ENCODE results near the gene ARMC9. TPM values are rescaled to one million over a fixed set of nuclear protein-coding genes. Genes with fewer than 3 reads are reported as not detected.
"Not testable (repeated sequence)": the region's sequence is repeated elsewhere in the genome, so short reads cannot be mapped to it uniquely, and the experiment has no call there.

Gene ARMC9
- total RNA-seq, 1 experiment from 2014 or later: 42.7 TPM

DNA sequence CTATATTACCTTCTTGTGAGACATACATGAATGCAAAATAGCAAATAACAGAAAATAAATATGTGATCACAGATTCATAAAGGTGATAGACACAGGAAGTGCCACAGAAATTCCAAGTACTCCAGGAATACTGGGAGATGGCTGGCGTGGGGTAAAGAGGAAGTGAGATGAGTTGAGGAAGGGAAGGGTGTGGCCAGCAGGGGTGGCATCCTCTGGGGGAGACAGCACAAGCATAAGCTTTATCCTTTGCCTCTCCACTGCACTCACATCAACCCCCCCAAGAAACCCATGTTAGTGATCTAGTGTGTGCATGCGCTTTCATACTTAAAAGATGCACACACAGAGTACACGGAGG is 102.3 kb downstream of the ARMC9 start:
- Histone ChIP-seq H3K36me3 (ENCODE audit: control insufficient read depth, insufficient read depth, low read length) (no peaks in the 10 kb centered on the region), H3K27ac (ENCODE audit: low read length) (peak overlapping the region; percentile 18; the same call in 1 of the 2 replicates), H3K4me3 (ENCODE audit: low read depth in 2 of 2, low read length in 2 of 2) (no peak overlapping the region), H3K27me3 (ENCODE audit: control insufficient read depth, insufficient read depth, low read length) (no peaks in the 10 kb centered on the region), H3K9me3 (ENCODE audit: control insufficient read depth, insufficient read depth, low read depth, low read length) (no peaks in the 10 kb centered on the region), H3K4me1 (ENCODE audit: control insufficient read depth, insufficient read depth, low read length) (peaks cover 19% of the 10 kb centered on the region)
- no peak for TF ChIP-seq TCF7L2 (IDR thresholded peaks at IDR 0.05; ENCODE audit: low read depth, low read length)
- TF ChIP-seq, protein P1, sequence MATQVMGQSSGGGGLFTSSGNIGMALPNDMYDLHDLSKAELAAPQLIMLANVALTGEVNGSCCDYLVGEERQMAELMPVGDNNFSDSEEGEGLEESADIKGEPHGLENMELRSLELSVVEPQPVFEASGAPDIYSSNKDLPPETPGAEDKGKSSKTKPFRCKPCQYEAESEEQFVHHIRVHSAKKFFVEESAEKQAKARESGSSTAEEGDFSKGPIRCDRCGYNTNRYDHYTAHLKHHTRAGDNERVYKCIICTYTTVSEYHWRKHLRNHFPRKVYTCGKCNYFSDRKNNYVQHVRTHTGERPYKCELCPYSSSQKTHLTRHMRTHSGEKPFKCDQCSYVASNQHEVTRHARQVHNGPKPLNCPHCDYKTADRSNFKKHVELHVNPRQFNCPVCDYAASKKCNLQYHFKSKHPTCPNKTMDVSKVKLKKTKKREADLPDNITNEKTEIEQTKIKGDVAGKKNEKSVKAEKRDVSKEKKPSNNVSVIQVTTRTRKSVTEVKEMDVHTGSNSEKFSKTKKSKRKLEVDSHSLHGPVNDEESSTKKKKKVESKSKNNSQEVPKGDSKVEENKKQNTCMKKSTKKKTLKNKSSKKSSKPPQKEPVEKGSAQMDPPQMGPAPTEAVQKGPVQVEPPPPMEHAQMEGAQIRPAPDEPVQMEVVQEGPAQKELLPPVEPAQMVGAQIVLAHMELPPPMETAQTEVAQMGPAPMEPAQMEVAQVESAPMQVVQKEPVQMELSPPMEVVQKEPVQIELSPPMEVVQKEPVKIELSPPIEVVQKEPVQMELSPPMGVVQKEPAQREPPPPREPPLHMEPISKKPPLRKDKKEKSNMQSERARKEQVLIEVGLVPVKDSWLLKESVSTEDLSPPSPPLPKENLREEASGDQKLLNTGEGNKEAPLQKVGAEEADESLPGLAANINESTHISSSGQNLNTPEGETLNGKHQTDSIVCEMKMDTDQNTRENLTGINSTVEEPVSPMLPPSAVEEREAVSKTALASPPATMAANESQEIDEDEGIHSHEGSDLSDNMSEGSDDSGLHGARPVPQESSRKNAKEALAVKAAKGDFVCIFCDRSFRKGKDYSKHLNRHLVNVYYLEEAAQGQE (IDR thresholded peaks at IDR 0.05; ENCODE audit: insufficient read depth in 1 of 2, low read depth in 2 of 2, low read length in 1 of 2): no peak
- TF ChIP-seq POLR2AphosphoS5 (IDR thresholded peaks at IDR 0.05; ENCODE audit: low read depth, low read length): no peak
- no peak for TF ChIP-seq SIN3A (IDR thresholded peaks at IDR 0.05; ENCODE audit: borderline replicate concordance, insufficient read depth, low read depth, low read length)
- TF ChIP-seq, protein P2, sequence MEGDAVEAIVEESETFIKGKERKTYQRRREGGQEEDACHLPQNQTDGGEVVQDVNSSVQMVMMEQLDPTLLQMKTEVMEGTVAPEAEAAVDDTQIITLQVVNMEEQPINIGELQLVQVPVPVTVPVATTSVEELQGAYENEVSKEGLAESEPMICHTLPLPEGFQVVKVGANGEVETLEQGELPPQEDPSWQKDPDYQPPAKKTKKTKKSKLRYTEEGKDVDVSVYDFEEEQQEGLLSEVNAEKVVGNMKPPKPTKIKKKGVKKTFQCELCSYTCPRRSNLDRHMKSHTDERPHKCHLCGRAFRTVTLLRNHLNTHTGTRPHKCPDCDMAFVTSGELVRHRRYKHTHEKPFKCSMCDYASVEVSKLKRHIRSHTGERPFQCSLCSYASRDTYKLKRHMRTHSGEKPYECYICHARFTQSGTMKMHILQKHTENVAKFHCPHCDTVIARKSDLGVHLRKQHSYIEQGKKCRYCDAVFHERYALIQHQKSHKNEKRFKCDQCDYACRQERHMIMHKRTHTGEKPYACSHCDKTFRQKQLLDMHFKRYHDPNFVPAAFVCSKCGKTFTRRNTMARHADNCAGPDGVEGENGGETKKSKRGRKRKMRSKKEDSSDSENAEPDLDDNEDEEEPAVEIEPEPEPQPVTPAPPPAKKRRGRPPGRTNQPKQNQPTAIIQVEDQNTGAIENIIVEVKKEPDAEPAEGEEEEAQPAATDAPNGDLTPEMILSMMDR (IDR thresholded peaks at IDR 0.05): no peak
- no TSS peak for BruUV-seq (replicated peaks)
- POLR2A ChIA-PET: no interaction called here
- intact Hi-C loops (cut with micrococcal nuclease; ENCODE audit: unreplicated experiment): no loop called here
- DNase-seq (ENCODE audit: low read depth, low spot score) (no peak), ATAC-seq (no peak)
- CTCF ChIA-PET: no interaction called here
- in situ Hi-C loops (cut with HindIII; ENCODE audit: low pct_unique_long_range_greater_than_20kb, low sequenced_read_pairs): loop anchor here (25.0 kb wide), 1 partner anchor 112 kb away; no protein-coding TSS in a partner anchor

DNA sequence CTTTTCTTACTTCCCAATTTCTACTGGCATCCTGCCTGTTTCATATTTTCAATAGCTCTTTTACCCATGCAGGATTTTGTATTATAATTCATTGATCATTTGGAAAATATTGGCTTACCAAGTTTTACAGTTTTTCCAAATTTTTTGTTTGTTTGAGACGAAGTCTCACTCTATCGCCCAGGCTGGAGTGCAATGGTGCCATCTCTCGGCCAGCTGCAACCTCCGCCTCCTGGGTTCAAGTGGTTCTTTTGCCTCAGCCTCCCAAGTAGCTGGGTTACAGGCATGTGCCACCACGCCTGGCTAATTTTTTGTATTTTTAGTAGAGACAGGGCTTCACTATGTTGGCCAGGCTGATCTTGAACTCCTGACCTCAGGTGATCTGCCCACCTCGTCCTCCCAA is 105.8 kb downstream of the ARMC9 start:
- H3K36me3 ChIP-seq (ENCODE audit: control insufficient read depth, insufficient read depth, low read length); intact Hi-C loops (cut with micrococcal nuclease; ENCODE audit: unreplicated experiment); H3K27me3 ChIP-seq (ENCODE audit: control insufficient read depth, insufficient read depth, low read length); BruUV-seq (replicated peaks); CTCF ChIA-PET; H3K4me3 ChIP-seq (ENCODE audit: low read depth in 2 of 2, low read length in 2 of 2); ATAC-seq; H3K27ac ChIP-seq (ENCODE audit: low read length); H3K9me3 ChIP-seq (ENCODE audit: control insufficient read depth, insufficient read depth, low read depth, low read length); DNase-seq (ENCODE audit: low read depth, low spot score); POLR2A ChIA-PET: not testable (repeated sequence)
- peaks cover 13% of the 10 kb centered on the region for H3K4me1 ChIP-seq (ENCODE audit: control insufficient read depth, insufficient read depth, low read length)
- in situ Hi-C loops (cut with HindIII; ENCODE audit: low pct_unique_long_range_greater_than_20kb, low sequenced_read_pairs): loop anchor here (25.0 kb wide), 1 partner anchor 108 kb away; no protein-coding TSS in a partner anchor

DNA sequence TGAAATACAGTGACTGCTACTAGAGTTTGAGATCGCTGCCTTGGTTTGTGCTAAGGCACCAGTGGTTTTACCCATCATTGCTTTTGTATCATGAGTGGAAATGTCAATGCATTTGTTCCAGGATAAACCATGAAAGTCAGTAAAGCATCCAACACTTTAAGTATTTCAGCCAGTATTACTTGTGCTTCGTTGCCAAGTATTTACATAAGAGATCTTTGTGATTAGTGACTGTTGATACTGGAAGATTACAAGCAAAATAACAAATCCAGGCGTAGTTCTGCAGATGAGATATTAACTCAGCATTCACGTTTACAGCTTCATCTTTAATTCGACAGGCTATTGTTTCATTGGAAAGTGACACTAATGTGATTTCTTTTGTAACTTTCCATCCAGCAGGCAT is 106.8 kb downstream of the ARMC9 start:
- no peak overlapping the region for H3K4me3 ChIP-seq (ENCODE audit: low read depth in 2 of 2, low read length in 2 of 2)
- H3K27ac ChIP-seq (ENCODE audit: low read length): peak overlapping the region; percentile 39; the same call in 1 of the 2 replicates
- TF ChIP-seq POLR2AphosphoS5 (IDR thresholded peaks at IDR 0.05; ENCODE audit: low read depth, low read length) (no peak), SIN3A (IDR thresholded peaks at IDR 0.05; ENCODE audit: borderline replicate concordance, insufficient read depth, low read depth, low read length) (no peak), TCF7L2 (IDR thresholded peaks at IDR 0.05; ENCODE audit: low read depth, low read length) (no peak)
- TF ChIP-seq, protein P1 (IDR thresholded peaks at IDR 0.05; ENCODE audit: insufficient read depth in 1 of 2, low read depth in 2 of 2, low read length in 1 of 2): no peak
- TF ChIP-seq, protein P2 (IDR thresholded peaks at IDR 0.05): no peak
- no peaks in the 10 kb centered on the region for H3K27me3 ChIP-seq (ENCODE audit: control insufficient read depth, insufficient read depth, low read length)
- ChIA-PET CTCF (no interaction called here), POLR2A (no interaction called here)
- ATAC-seq (0 out of 2 replicates have a peak, but pooled peaks have one; percentile 40), DNase-seq (ENCODE audit: low read depth, low spot score) (no peak)
- no peaks in the 10 kb centered on the region for H3K9me3 ChIP-seq (ENCODE audit: control insufficient read depth, insufficient read depth, low read depth, low read length)
- H3K36me3 ChIP-seq (ENCODE audit: control insufficient read depth, insufficient read depth, low read length): no peaks in the 10 kb centered on the region
- BruUV-seq (replicated peaks): no TSS peak
- intact Hi-C loops (cut with micrococcal nuclease; ENCODE audit: unreplicated experiment) (no loop called here), in situ Hi-C loops (cut with HindIII; ENCODE audit: low pct_unique_long_range_greater_than_20kb, low sequenced_read_pairs) (loop anchor here (25.0 kb wide), 1 partner anchor 107 kb away; no protein-coding TSS in a partner anchor)
- H3K4me1 ChIP-seq (ENCODE audit: control insufficient read depth, insufficient read depth, low read length): peaks cover 8% of the 10 kb centered on the region
